Measurements from ENCODE around the gene GJC1. TPM values are rescaled to one million over a fixed set of nuclear protein-coding genes. Genes with fewer than 3 reads are reported as not detected.
"Not testable (repeated sequence)": the region's sequence is repeated elsewhere in the genome, so short reads cannot be mapped to it uniquely, and the experiment has no call there.

The GJC1 gene
- total RNA-seq, 1 donor from 2014 or later, result 19.9 TPM

DNA sequence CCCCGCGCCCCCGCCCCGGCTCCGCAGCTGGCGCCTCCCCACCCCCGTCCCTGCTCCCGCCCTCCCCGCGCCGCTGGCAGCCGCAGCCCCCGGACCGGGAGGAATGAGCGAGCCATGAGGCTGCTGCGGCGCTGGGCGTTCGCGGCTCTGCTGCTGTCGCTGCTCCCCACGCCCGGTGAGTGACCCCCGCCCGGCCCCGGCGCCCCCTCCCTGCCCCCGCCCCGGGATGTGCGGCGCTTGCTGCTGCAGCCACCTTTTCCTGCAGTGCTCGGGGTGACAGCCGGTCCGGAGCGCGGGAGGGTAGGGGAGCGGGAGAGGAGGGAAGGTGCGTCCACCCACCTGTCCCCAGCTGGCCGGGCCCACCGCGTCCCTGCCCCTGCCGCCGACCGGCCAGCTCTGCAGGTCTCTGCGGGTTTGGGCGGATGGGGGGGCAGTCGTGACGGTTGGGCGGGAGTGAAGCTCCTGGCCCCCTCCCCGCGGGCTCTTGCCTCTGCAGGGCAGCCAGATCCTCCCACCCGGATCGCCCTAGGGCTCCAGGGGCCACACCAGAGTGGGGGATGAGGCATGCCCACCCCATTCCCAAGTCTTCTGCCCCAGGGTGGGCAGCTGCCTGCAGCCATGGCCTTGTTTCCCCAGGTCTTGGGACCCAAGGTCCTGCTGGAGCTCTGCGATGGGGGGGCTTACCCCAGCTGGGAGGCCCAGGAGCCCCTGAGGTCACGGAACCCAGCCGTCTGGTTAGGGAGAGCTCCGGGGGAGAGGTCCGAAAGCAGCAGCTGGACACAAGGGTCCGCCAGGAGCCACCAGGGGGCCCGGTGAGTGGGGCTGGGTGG is 70.8 kb downstream of the GJC1 start:
- DNase-seq, result no peak

DNA sequence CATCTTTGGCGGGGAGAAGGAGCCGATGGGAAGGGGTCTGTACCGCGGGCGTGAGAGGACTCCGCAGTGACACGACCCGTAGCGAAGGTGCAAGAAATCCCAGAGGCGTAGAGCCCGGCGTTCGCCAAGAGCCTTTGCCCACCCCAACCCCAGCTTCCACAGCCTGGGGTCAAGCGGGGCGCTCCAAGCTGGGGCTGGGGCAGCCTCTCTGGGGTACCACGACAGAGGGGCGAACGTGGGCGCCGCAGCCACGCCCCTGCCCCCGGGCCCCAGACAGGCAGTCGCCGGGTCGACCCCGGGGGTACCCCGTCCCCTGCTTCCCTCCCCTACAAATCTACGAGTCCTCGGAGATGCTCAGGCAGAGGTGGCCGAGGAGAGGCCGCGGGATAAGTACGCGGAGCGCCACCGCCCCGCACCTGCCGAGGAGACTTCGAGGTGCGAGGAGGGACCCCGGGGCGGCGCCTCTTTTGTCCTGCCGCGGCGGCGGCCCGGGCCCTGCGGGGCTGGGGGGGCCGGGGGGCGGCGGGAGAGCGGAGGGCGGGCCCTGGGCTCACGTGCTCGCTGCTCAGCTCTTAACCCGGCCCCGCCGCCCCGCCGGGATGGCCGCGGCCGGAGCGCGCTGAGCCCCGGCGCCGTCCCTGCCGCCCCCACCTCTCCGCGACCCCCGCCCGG is 71.5 kb downstream of the GJC1 start, which contains the start of gene ADAM11:
ADAM11 (plus strand) TSS at position 575 of the 672 bp plus-strand sequence. CDS start 212 bp downstream, outside the sequence.
- DNase-seq, result no peak

DNA sequence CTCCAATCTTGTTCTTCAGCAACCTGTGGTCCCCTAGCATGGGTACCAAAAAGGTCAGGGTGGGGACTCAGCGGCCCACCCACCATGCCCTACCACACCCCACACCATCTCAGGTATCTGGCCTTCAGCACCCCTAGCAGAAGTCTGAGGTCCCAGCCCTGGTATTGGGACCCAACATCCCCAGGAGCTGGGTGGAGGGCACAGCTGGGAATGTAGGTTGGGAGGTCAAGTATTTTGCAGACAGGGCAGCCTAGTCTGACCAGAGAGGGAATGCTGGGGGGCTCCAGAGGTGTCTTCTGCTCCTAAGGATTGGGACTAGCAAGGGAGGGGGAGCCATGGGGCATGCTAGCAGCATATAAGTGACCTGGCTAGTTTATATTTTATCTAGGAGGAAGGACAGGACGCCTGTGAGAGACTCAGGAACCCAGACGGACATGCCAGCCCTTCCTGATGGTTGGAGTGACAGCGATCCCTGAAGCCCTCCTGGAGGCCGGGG is 72.1 kb downstream of the GJC1 start:
- DNase-seq, result no peak

DNA sequence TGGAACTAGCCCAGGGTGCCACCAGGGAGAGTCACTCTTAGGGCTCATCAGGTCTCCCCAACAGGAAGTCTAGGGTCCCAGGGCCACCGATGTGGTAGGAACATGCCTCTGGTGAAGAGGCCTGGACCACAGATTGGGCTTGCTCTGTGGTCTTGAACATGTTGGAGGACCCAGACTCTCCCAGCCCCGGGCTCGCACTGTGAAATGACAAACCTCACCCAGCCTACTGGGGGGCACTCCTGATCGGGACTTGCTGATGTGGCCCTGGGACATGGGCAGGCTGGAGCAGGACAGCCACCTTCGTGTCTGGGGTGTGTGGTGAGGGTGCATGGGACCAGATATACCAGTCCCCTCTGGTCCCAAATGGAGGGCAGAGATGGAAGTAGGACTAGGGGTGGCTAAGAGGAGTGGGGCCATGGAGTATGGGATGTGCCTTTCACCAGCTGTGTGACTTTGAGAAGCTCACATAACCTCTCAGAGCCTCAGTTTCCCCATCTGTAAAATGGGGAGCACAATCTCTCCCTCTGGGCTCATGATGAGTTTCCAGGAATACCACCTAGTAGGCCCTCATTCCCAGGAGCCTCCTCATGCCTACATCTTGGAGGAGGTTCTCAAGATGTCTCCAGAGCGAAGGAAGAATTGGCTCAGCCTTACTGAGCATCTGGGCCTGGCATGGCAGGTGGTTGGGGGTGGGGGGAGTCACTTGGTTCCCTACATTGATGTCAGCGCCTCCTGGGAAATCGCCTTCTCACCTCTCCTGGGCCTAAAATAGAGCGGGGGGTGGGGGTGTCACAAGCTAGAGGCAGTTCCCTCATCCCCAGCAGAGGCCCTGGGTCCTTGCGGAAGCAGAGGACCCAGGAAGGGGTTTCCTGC is 72.8 kb downstream of the GJC1 start:
- no peak for DNase-seq

DNA sequence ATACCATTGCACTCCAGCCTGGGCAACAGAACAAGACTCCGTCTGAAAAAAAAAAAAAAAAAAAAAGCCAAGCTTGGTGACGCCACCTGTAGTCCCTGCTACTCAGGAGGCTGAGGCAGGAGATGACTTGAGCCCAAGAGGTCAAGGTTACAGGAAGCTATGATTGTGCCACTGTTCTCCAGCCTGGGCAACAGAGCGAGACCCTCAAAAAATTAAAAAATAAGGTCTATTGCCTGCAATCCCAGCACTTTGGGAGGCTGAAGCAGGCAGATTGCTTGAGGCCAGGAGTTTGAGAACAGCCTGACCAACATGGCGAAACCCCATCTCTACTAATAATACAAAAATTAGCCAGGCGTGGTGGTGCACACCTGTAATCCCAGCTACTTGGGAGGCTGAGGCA is 74.9 kb downstream of the GJC1 start:
- not testable (repeated sequence) for DNase-seq

DNA sequence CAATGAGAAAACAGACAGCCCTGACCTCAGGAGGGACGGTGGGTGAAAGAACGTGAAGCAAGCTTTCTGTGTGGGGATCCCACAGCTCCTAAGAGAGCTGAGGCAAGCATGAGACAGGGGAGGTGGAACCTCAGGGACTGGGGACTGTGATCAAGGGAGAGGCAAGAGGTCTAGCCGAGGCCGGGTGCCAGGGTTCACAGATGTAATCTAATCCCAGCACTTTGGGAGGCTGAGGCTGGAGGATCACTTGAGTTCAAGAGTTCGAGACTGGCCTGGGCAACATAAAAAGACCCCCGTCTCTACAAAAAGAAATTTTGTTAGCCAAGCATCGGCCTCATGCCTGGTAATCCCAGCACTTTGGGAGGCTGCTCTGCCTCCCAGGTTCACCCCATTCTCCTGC is 75.8 kb downstream of the GJC1 start:
- DNase-seq, result no peak

DNA sequence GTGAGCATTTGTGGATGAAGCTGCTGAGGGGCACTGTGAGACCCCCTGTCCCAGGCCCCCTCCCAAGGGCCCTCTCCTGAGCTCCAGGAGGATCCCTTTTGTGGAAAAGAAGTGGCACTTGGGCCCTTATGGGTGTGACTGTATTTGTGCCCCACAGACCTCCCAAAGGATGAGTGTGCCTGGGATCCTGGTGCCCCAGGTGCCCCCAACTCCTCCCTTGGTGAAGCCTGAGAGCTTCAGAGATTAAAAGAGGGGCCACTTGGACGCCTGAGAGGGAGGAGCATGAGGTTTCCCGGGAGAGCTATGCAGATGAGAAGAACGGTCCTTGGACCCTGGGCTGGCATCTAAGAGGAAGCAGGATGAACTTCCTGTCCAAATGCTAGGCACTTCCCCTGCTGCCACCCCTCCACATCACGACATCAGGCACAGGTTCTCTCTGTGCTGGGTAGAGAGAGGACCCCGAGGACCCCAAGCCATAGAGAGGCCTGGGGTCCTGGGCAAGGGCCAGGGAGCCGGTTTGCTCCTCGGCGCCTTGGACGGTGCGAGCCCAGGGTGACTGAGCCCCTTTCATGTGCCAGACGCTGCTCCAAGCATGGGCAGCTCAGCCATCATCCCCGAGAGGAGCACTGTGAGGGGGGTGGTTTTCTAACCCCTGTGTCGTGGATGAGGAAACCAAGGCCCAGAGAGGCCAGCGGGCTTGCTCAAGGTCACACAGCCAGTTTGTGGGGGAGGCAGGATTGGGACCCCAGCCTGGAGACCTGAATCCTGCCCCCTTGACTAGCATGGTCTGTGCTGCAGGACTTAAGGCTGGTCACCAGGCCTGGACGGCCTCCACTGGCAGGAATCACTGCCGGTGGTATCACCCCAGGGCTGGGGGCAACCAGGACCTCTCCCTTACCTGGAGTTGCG is 76.9 kb downstream of the GJC1 start:
- DNase-seq, result no peak

DNA sequence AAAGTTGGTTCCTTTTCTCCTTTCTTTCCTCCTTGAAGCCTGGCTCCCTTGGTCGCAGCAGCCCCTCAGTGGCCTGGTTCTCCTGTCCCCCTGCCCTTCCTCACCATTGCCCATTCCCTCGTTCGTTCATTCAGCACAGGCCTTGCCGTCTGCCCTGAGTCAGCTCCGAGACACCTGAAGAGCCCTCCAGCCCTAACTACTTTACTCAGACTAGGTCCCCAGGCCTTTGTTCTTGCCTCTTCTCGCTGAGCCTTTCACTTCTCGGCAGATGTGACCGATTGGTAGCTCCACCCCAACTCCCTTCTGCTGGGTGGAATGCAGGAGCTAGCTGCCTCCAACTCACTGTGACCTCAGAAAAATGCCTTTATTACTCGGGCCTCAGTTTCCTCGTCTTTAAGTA is 78.3 kb downstream of the GJC1 start:
- no peak for DNase-seq

DNA sequence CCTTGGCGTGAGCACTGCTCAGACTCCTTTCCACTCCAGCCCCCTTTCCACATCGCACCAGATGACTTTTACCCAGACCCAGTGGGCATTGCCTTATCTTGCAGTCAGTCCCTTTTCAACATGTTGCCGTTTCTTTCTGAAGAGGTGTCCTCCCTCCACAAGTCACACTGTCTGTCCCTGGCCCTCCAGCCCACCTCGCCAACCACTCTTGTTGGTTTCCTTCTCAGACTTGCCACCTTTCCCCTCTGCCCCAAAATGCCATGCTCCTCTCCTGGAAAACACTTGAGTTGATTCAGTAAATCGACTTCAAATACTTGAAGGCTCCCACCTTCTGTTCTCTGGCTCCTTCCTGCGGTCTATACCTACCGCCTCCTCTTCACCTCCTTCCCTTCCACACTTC is 78.8 kb downstream of the GJC1 start:
- no peak for DNase-seq

DNA sequence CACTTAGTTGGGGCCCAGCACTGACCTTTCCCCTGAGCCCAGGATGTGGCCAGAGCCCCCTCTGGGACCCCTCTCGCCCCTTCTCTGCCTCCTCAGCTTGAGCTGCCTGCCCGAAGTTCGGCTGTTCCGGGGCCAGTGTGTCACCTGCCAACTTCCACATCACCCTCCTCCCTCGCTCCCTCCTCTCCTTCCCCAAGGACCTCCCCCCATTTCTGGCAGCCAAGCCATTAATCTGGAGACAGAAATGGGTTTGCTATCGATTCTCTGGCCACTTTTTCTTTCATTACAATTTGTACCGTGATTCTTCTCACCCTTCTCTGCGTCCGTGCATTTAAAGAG is 80.1 kb downstream of the GJC1 start:
- no peak for DNase-seq

DNA sequence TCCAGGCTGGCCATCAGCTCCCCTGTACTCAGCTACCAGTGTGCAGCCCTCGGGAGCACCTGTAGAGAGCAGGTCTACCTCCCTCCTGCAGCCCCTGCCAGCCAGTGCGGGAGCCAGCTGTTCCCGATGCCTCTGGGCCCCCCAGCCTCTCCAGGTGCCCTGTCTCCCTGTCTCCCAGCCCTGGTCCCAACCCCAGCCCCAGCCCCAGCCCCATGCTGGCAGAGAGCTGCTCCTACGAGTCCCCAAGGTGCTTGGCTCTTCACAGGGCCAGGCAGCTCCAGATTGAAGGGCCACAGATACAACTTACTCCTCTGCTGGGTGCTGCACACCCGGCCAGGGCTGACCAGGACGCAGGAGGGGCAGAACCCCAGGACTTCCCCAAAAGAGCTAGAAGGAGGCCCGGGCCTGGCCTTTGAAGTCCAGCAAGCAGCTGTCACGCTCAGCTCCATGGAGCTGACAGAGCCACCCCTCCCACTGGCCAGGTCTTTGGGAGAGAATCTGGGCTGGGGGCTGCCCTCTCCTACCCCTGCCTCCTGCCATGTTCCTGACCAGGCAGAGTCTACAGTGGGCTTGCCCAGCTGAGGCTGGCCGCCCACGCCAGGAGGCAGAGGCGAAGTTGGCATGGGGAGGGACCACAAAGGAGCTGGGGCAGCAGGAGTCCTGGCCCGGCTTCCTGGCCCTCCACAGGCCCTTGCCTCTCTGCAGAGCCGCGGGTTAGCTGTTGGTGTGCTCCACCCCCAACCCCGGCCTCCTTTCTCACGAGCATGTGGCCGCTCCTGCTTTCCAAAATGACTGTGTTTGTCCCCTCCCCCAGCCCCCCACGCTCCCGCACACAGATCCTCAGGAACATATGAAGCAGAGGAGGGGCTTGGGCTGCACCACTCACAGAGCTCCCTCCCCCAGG is 80.8 kb downstream of the GJC1 start:
- peak; percentile 47 for DNase-seq

Other genes with a start within 250 kb of the GJC1 start
- gene MEIOC, start 173.8 kb downstream of the GJC1 start, total RNA-seq, result 0.10 TPM
- 20.3 TPM for gene CCDC43, start 140.5 kb downstream of the GJC1 start, total RNA-seq
- gene DBF4B, start 121.6 kb downstream of the GJC1 start, total RNA-seq, result 3.9 TPM
- 0.89 TPM for gene ADAM11, start 71.3 kb downstream of the GJC1 start, total RNA-seq
- gene HIGD1B, start 17.6 kb upstream of the GJC1 start, total RNA-seq, result 1.2 TPM
- 68.9 TPM for gene EFTUD2, start 69.2 kb upstream of the GJC1 start, total RNA-seq
- gene GFAP, start 85.2 kb upstream of the GJC1 start, total RNA-seq, result 0.69 TPM
- gene KIF18B, start 117.5 kb upstream of the GJC1 start, total RNA-seq, result 2.8 TPM
- 0.20 TPM for gene C1QL1, start 138.0 kb upstream of the GJC1 start, total RNA-seq
- 25.6 TPM for gene DCAKD, start 221.3 kb upstream of the GJC1 start, total RNA-seq
- gene NMT1, start 231.0 kb upstream of the GJC1 start, total RNA-seq, result 46.4 TPM

Data from skin of body (tissue), 2 donors.